ENCODE measurements around the gene PSORS1C2. TPM values are rescaled to one million over a fixed set of nuclear protein-coding genes. Genes with fewer than 3 reads are reported as not detected.

Gene PSORS1C2
- total RNA-seq, 1 experiment from 2014 or later = 0.33 TPM

GRCh38 chr6:31110825-31111582 lies 27.9 kb downstream of the PSORS1C2 start:
- DNase-seq = peak; percentile 58
- no peaks in the 10 kb centered on the region; a peak in 1 of 5 replicates for H3K9me3 Mint-ChIP-seq

More at GRCh38 chr6:31110825-31111582, 27.9 kb downstream of the PSORS1C2 start:
- Mint-ChIP-seq H3K4me3 (no peak overlapping the region), H3K27ac (no peak overlapping the region), H3K36me3 (ENCODE audit: insufficient read depth in 1 of 3, low read depth in 3 of 3) (no peaks in the 10 kb centered on the region), H3K27me3 (ENCODE audit: low read depth) (peaks cover 68% of the 10 kb centered on the region), H3K4me1 (peaks cover 45 to 50% of the 10 kb centered on the region in 2 experiments)
- H2BK12ac ChIP-seq (ENCODE audit: insufficient read length, low read depth, low read length) = no peak overlapping the region
- H3K27me3 ChIP-seq (ENCODE audit: insufficient read depth, low read length) = no peaks in the 10 kb centered on the region; the same call in 1 of the 2 replicates
- no peak overlapping the region for H3K23ac ChIP-seq (ENCODE audit: insufficient read length, low read depth, low read length)
- H2BK15ac ChIP-seq (ENCODE audit: low read depth, low read length) = no peak overlapping the region
- no peak overlapping the region for H3K56ac ChIP-seq (ENCODE audit: insufficient read length, low read depth, low read length)
- H3K18ac ChIP-seq (ENCODE audit: insufficient read length, low read depth, low read length) = no peak overlapping the region
- H3K79me1 ChIP-seq (ENCODE audit: insufficient read depth, low read depth, low read length, poor library complexity, severe bottlenecking) = no peaks in the 10 kb centered on the region
- H3K14ac ChIP-seq (ENCODE audit: insufficient read depth, low read length) = no peak overlapping the region
- H3K27ac ChIP-seq (ENCODE audit: insufficient read length, low read depth, low read length) = no peak overlapping the region
- no peak overlapping the region for H4K8ac ChIP-seq (replicated peaks; ENCODE audit: insufficient read length, low read depth, low read length)
- H2AK5ac ChIP-seq (ENCODE audit: insufficient read length, low read length) = no peak overlapping the region
- no peaks in the 10 kb centered on the region for H3K9me3 ChIP-seq (ENCODE audit: control insufficient read depth, low read depth, low read length)
- TF ChIP-seq CTCF (conservative IDR thresholded peaks at IDR 0.05) = no peak; the same call in 2 of the 3 replicates
- no peaks in the 10 kb centered on the region for H3K79me2 ChIP-seq (ENCODE audit: insufficient read depth, low read length)
- H3K9ac ChIP-seq (ENCODE audit: extremely low read depth, insufficient read length, low read length) = no peak overlapping the region
- H2BK120ac ChIP-seq (ENCODE audit: low read depth, low read length, poor library complexity, severe bottlenecking) = no peak overlapping the region
- H3K4me2 ChIP-seq (ENCODE audit: insufficient read depth, insufficient read length, low read length) = no peak overlapping the region
- no CpG with 5 or more reads among the region's 11 CpGs for WGBS (ENCODE audit: extremely low coverage, insufficient read length, low lambda C conversion rate)
- H3K4ac ChIP-seq (ENCODE audit: low read depth, low read length) = no peak overlapping the region
- H4K5ac ChIP-seq (ENCODE audit: insufficient read length, low read depth, low read length) = no peak overlapping the region
- no peak overlapping the region for H4K91ac ChIP-seq (ENCODE audit: insufficient read length, low read depth, low read length)
- no peaks in the 10 kb centered on the region for H3K23me2 ChIP-seq (ENCODE audit: insufficient read length, low read depth, low read length, poor library complexity, severe bottlenecking)
- H2BK5ac ChIP-seq (ENCODE audit: insufficient read length, low read length) = no peak overlapping the region
- H3T11ph ChIP-seq (ENCODE audit: low read length) = no peak overlapping the region
- H3K4me1 ChIP-seq (ENCODE audit: insufficient read depth, low read length) = peaks cover 14% of the 10 kb centered on the region; the same call in 1 of the 2 replicates
- no peak overlapping the region for H2AFZ ChIP-seq (ENCODE audit: low read length)
- no peaks in the 10 kb centered on the region for H4K20me1 ChIP-seq (ENCODE audit: control insufficient read depth, insufficient read depth, insufficient read length)
- H2BK20ac ChIP-seq (ENCODE audit: low read depth, low read length, poor library complexity, severe bottlenecking) = no peak overlapping the region
